CD4-positive, alpha-beta memory T cell (primary cell): ENCODE results near the gene XRCC4. TPM values are rescaled to one million over a fixed set of nuclear protein-coding genes. Genes with fewer than 3 reads are reported as not detected.
"Not testable (repeated sequence)": the region's sequence is repeated elsewhere in the genome, so short reads cannot be mapped to it uniquely, and the experiment has no call there.

Experiments
- CTCF ChIA-PET: fragments of 350-600 bp; sonication (Branson Sonifier 250); formaldehyde crosslinking; loops from one replicate; lab custom pipeline; 2021; ENCODE audit warnings: inconsistent platforms; ENCODE audit not compliant: partially characterized antibody; lab: Charles Lee
- POLR2A ChIA-PET: fragments of 350-600 bp; sonication (Branson Sonifier 250); formaldehyde crosslinking; loops from one replicate; lab custom pipeline; 2021; ENCODE audit not compliant: partially characterized antibody; lab: Charles Lee
- DNase-seq, 5 donors: peaks; one replicate each; pipeline versions ENCODE4 v3.0.0 to v3.0.0-alpha.2; 2020 to 2022; ENCODE audit warnings: mixed read lengths in 1 of 5
- H3K27ac ChIP-seq: one replicate; pipeline ENCODE4 v1.7.0; 2013; ENCODE audit warnings: low read depth, low read length
- H3K27me3 ChIP-seq: 2 replicates; pipeline ENCODE4 v1.7.0; 2013; ENCODE audit warnings: mild to moderate bottlenecking, low read length, moderate library complexity; ENCODE audit not compliant: insufficient read depth
- H3K36me3 ChIP-seq: 2 replicates; pipeline ENCODE4 v1.7.0; 2013; ENCODE audit warnings: mild to moderate bottlenecking, low read length, moderate library complexity; ENCODE audit not compliant: insufficient read depth
- H3K4me1 ChIP-seq: 2 replicates; pipeline ENCODE4 v1.7.0; 2013; ENCODE audit warnings: mild to moderate bottlenecking, low read length, moderate library complexity; ENCODE audit not compliant: insufficient read depth
- H3K4me3 ChIP-seq, 2 donors: one replicate each; pipeline ENCODE4 v1.7.0; 2013; ENCODE audit warnings: low read length in 2 of 2, mild to moderate bottlenecking in 1 of 2
- H3K9me3 ChIP-seq, 2 donors: one replicate each; pipeline ENCODE4 v1.7.0; 2013; ENCODE audit warnings: low read length in 2 of 2, control low read depth in 1 of 2; ENCODE audit not compliant: control insufficient read depth in 1 of 2
- H3K27ac Mint-ChIP-seq, 7 donors: one replicate each; pipeline ENCODE4 v1.8.0; 2020 to 2021; ENCODE audit warnings: mixed read lengths in 7 of 7, mild to moderate bottlenecking in 6 of 7, inconsistent platforms in 3 of 7, moderate library complexity in 3 of 7
- H3K27me3 Mint-ChIP-seq, 2 donors: one replicate each; pipeline ENCODE4 v1.8.0; 2020 to 2021; ENCODE audit warnings: mixed read lengths in 2 of 2
- H3K36me3 Mint-ChIP-seq, 2 donors: one replicate each; pipeline ENCODE4 v1.8.0; 2020 to 2021; ENCODE audit warnings: mixed read lengths in 2 of 2, inconsistent platforms in 1 of 2, mild to moderate bottlenecking in 1 of 2
- H3K4me1 Mint-ChIP-seq, 4 donors: one replicate each; pipeline ENCODE4 v1.8.0; 2020 to 2021; ENCODE audit warnings: mixed read lengths in 4 of 4, mild to moderate bottlenecking in 1 of 4
- H3K4me3 Mint-ChIP-seq, 8 donors: one replicate each; pipeline ENCODE4 v1.8.0; 2020 to 2021; ENCODE audit warnings: mixed read lengths in 8 of 8, mild to moderate bottlenecking in 7 of 8, moderate library complexity in 6 of 8, inconsistent platforms in 3 of 8
- H3K9me3 Mint-ChIP-seq, 8 donors: one replicate each; pipeline ENCODE4 v1.8.0; 2020 to 2021; ENCODE audit warnings: mixed read lengths in 8 of 8, mild to moderate bottlenecking in 5 of 8, inconsistent platforms in 3 of 8, moderate library complexity in 1 of 8
- intact Hi-C: fragments of 100-400 bp; cut with micrococcal nuclease; formaldehyde crosslinking; loops from one replicate; pipeline ENCODE4 v1.15.1; 2023
- polyA plus RNA-seq, 2 donors: library from polyadenylated mRNA; unstranded; fragments of 300-500 nt; fragmentation: Illumina TruSeq; gene quantifications; one replicate each; pipeline ENCODE4 v1.2.3, GENCODE V29; 2021
- total RNA-seq, 2 experiments: library from RNA; stranded (reverse); gene quantifications; one replicate each; pipeline ENCODE4 v1.2.3, GENCODE V29; 2021

Gene XRCC4
- total and polyA plus RNA-seq, 4 experiments from 2014 or later = 4.1 to 9.8 (median 5.7) TPM

- Histone ChIP-seq H3K36me3 (no peaks in the 10 kb centered on the region), H3K27me3 (no peaks in the 10 kb centered on the region), H3K4me1 (no peaks in the 10 kb centered on the region), H3K27ac (no peak overlapping the region), H3K9me3 (peaks cover 0 to 3% of the 10 kb centered on the region in 2 donors), H3K4me3 (no peak overlapping the region)
- H3K27me3 Mint-ChIP-seq = peaks cover 0 to 1% of the 10 kb centered on the region in 2 donors
- peak overlapping the region in 1 of 7 donors; percentile 1 for H3K27ac Mint-ChIP-seq
- peaks cover 6 to 7% of the 10 kb centered on the region in 2 donors for H3K36me3 Mint-ChIP-seq
- ChIA-PET POLR2A (no interaction called here), CTCF (no interaction called here)
- no peak overlapping the region for H3K4me3 Mint-ChIP-seq
- intact Hi-C loops = no loop called here
- H3K9me3 Mint-ChIP-seq = peaks cover 0 to 17% (median 6%) of the 10 kb centered on the region in 8 donors
- peaks cover 0 to 2% (median 0%) of the 10 kb centered on the region in 4 donors for H3K4me1 Mint-ChIP-seq
- DNase-seq = no peak
These were observed 277.6 kb downstream of the XRCC4 start for GRCh38 chr5:83354958-83355357.

- H3K4me1 Mint-ChIP-seq, H3K4me3 Mint-ChIP-seq, H3K27me3 ChIP-seq, H3K27ac ChIP-seq, DNase-seq, H3K36me3 Mint-ChIP-seq, H3K36me3 ChIP-seq, CTCF ChIA-PET, intact Hi-C loops, POLR2A ChIA-PET, H3K4me3 ChIP-seq, H3K9me3 ChIP-seq, H3K4me1 ChIP-seq, H3K27me3 Mint-ChIP-seq: not testable (repeated sequence)
- Mint-ChIP-seq H3K27ac (peak overlapping the region in 1 of 7 donors; percentile 1), H3K9me3 (peaks cover 0 to 15% (median 5%) of the 10 kb centered on the region in 8 donors)
These were observed 278.2 kb downstream of the XRCC4 start for GRCh38 chr5:83355482-83356014.

DNA sequence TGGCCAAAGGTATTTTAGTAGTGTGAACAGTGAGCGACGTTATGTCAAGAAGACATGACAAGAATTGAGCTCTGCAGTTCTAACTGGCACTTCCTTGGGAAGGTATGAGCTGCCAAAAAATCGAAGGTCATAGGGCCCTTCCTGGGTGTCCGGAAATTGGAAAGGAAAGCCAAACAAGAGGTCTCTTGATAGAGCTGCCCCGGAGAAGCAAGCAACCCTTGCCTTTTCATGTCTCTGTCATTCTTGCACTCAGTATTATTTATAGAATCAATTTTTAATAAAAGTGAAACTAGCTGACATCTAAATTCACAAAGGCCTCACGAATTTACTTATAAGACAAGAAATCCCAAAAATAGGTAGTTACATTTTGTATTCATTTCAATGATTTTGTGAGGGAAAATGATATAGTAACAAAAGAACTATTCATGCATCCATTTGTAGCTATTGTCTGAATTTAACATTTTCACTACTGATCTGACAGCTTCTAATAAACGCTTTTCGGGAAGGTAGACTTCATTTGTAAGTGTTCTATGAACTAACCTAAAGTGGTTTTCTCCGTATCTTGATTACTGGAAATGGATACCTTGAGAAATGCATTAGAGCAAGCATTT lies 280.4 kb downstream of the XRCC4 start:
- peaks cover 0 to 2% (median 0%) of the 10 kb centered on the region in 4 donors for H3K4me1 Mint-ChIP-seq
- H3K36me3 Mint-ChIP-seq = peaks cover 4% of the 10 kb centered on the region in 2 donors
- Histone ChIP-seq H3K36me3 (no peaks in the 10 kb centered on the region), H3K27ac (no peak overlapping the region), H3K27me3 (no peaks in the 10 kb centered on the region), H3K4me3 (no peak overlapping the region), H3K9me3 (no peaks in the 10 kb centered on the region), H3K4me1 (no peaks in the 10 kb centered on the region)
- no peak for DNase-seq
- ChIA-PET POLR2A (no interaction called here), CTCF (no interaction called here)
- no peak overlapping the region for H3K27ac Mint-ChIP-seq
- intact Hi-C loops = no loop called here
- no peak overlapping the region for H3K4me3 Mint-ChIP-seq
- peaks cover 0 to 11% (median 3%) of the 10 kb centered on the region in 8 donors for H3K9me3 Mint-ChIP-seq
- peaks cover 0 to 1% of the 10 kb centered on the region in 2 donors for H3K27me3 Mint-ChIP-seq

- Histone ChIP-seq H3K27me3 (no peaks in the 10 kb centered on the region), H3K4me1 (no peaks in the 10 kb centered on the region), H3K27ac (no peak overlapping the region), H3K9me3 (no peaks in the 10 kb centered on the region), H3K36me3 (no peaks in the 10 kb centered on the region), H3K4me3 (no peak overlapping the region)
- CTCF ChIA-PET = no interaction called here
- peaks cover 0 to 1% of the 10 kb centered on the region in 2 donors for H3K27me3 Mint-ChIP-seq
- peaks cover 0 to 2% (median 0%) of the 10 kb centered on the region in 4 donors for H3K4me1 Mint-ChIP-seq
- no peak for DNase-seq
- H3K9me3 Mint-ChIP-seq = peaks cover 0 to 6% (median 3%) of the 10 kb centered on the region in 8 donors
- intact Hi-C loops = no loop called here
- H3K27ac Mint-ChIP-seq = no peak overlapping the region
- no peaks in the 10 kb centered on the region for H3K36me3 Mint-ChIP-seq
- POLR2A ChIA-PET = no interaction called here
- no peak overlapping the region for H3K4me3 Mint-ChIP-seq
These were observed 283.2 kb downstream of the XRCC4 start for GRCh38 chr5:83360573-83360972.

DNA sequence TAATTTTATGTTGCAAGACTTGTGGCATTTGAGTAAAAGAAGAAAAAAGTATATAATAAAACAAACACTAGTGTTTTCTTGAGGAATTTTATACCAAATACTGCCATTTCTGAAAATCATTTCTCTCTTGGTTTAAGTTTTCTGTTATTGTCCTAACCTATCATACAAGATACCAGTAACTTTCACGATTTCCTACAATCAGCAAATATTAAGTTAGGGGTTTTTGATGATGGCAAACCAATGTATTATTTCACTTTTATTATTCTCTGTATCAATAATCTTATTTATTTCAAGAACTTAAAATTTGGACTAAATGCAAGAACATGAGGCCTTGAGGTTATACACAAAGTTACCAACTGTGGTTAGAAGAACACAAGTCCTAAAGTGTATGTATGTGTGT lies 285.2 kb downstream of the XRCC4 start:
- Histone ChIP-seq H3K27ac (no peak overlapping the region), H3K4me1 (no peaks in the 10 kb centered on the region), H3K4me3 (no peak overlapping the region), H3K36me3 (no peaks in the 10 kb centered on the region), H3K9me3 (no peaks in the 10 kb centered on the region), H3K27me3 (no peaks in the 10 kb centered on the region)
- CTCF ChIA-PET = no interaction called here
- POLR2A ChIA-PET = no interaction called here
- Mint-ChIP-seq H3K9me3 (peaks cover 0 to 7% (median 3%) of the 10 kb centered on the region in 8 donors), H3K27ac (no peak overlapping the region), H3K4me3 (no peak overlapping the region), H3K36me3 (no peaks in the 10 kb centered on the region), H3K4me1 (peaks cover 0 to 2% (median 0%) of the 10 kb centered on the region in 4 donors), H3K27me3 (peaks cover 0 to 1% of the 10 kb centered on the region in 2 donors)
- no peak for DNase-seq
- intact Hi-C loops = no loop called here

GRCh38 chr5:83363111-83363885 lies 286.0 kb downstream of the XRCC4 start:
- Mint-ChIP-seq H3K27me3 (no peaks in the 10 kb centered on the region), H3K36me3 (no peaks in the 10 kb centered on the region), H3K4me3 (no peak overlapping the region), H3K27ac (no peak overlapping the region), H3K4me1 (no peaks in the 10 kb centered on the region), H3K9me3 (peaks cover 0 to 7% (median 3%) of the 10 kb centered on the region in 8 donors)
- POLR2A ChIA-PET = no interaction called here
- Histone ChIP-seq H3K27me3 (no peaks in the 10 kb centered on the region), H3K9me3 (no peaks in the 10 kb centered on the region), H3K36me3 (no peaks in the 10 kb centered on the region), H3K4me3 (no peak overlapping the region), H3K27ac (no peak overlapping the region), H3K4me1 (no peaks in the 10 kb centered on the region)
- CTCF ChIA-PET = no interaction called here
- intact Hi-C loops = no loop called here
- no peak for DNase-seq

DNA sequence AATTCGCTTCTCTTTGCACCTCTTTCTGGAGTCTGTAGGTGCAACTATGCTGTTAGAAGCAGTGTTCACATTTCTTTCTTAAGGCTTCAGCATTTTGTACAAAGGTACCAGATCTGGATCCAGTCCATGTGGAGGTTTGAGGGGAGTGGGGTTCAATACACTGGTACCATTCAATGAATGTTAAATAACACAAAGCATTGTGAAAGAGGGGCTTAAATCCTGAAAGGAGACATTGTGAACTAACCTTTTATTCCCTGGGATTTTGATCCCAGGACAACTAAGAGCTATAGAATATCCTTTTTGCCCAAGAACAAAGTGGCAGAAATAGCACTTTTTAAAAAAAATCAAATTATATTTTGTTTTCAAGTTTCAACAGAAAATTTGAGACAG lies 286.5 kb downstream of the XRCC4 start:
- no peak overlapping the region for H3K4me3 ChIP-seq
- POLR2A ChIA-PET = no interaction called here
- no peaks in the 10 kb centered on the region for H3K36me3 ChIP-seq
- no peaks in the 10 kb centered on the region for H3K36me3 Mint-ChIP-seq
- no peak overlapping the region for H3K27ac ChIP-seq
- CTCF ChIA-PET = no interaction called here
- no peaks in the 10 kb centered on the region for H3K4me1 Mint-ChIP-seq
- no peaks in the 10 kb centered on the region for H3K9me3 ChIP-seq
- H3K4me1 ChIP-seq = no peaks in the 10 kb centered on the region
- H3K27me3 ChIP-seq = no peaks in the 10 kb centered on the region
- H3K27me3 Mint-ChIP-seq = no peaks in the 10 kb centered on the region
- H3K27ac Mint-ChIP-seq = no peak overlapping the region
- intact Hi-C loops = no loop called here
- peaks cover 0 to 7% (median 3%) of the 10 kb centered on the region in 8 donors for H3K9me3 Mint-ChIP-seq
- H3K4me3 Mint-ChIP-seq = no peak overlapping the region
- no peak for DNase-seq
